ENCODE results near the gene ACTR6. TPM values are rescaled to one million over a fixed set of nuclear protein-coding genes. Genes with fewer than 3 reads are reported as not detected.

Gene ACTR6
- total RNA-seq, 2 experiments from 2014 or later: 21.3 to 21.8 TPM

DNA sequence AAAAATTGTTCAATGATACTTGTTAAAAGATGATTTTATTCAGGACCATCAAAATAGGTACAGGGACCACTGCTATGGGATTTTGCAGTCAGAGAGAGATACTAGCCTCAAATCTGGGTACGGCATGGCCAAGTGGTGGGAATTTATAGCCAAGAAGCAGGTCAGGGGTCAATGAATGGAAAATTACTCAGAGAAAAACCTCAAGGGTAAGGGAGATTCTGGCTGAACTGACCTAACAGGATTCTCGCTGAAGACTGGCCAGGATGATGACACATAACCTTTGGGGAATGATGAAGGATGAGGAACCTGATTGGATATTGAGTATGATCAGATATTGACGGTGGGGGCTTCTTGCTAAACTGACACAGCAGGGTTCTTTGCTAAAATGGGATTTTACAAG lies 33.6 kb downstream of the ACTR6 start:
- H3K27ac ChIP-seq (ENCODE audit: low read depth in 1 of 2, low read length in 2 of 2): no peak overlapping the region
- H3K27me3 Mint-ChIP-seq: no peaks in the 10 kb centered on the region
- DNase-seq: no peak
- TF ChIP-seq CTCF (IDR thresholded peaks at IDR 0.05): no peak
- CTCF ChIA-PET: interaction anchor here (0.9 to 1.5 kb wide), 5 partner anchors 9 to 1090 kb away, joined by 3 to 6 read pairs (median 3); partner anchors contain the start of genes DEPDC4 and SCYL2
- no peak overlapping the region for H3K4me3 Mint-ChIP-seq
- POLR2A ChIA-PET: no interaction called here
- H3K4me1 ChIP-seq (ENCODE audit: insufficient read depth, low read length): no peaks in the 10 kb centered on the region
- H3K9me3 ChIP-seq (ENCODE audit: control insufficient read depth in 1 of 2, insufficient read depth in 1 of 2, low read length in 2 of 2): no peaks in the 10 kb centered on the region
- ATAC-seq (ENCODE audit: poor library complexity): no peak
- intact Hi-C loops (cut with DNase I, micrococcal nuclease): loop anchor here (2.0 to 10.0 kb wide), 4 partner anchors 321 to 503 kb away; no protein-coding TSS in a partner anchor
- H3K36me3 ChIP-seq (ENCODE audit: insufficient read depth, low read length): no peaks in the 10 kb centered on the region
- H3K27ac Mint-ChIP-seq: no peak overlapping the region
- no peaks in the 10 kb centered on the region for H3K36me3 Mint-ChIP-seq (ENCODE audit: low read depth)
- H3K9me3 Mint-ChIP-seq: no peaks in the 10 kb centered on the region
- H3K4me3 ChIP-seq (ENCODE audit: low read length): no peak overlapping the region
- H3K4me1 Mint-ChIP-seq (ENCODE audit: low read depth): no peaks in the 10 kb centered on the region
- H3K27me3 ChIP-seq (ENCODE audit: control insufficient read depth in 1 of 2, insufficient read depth in 2 of 2, low read length in 2 of 2): no peaks in the 10 kb centered on the region

DNA sequence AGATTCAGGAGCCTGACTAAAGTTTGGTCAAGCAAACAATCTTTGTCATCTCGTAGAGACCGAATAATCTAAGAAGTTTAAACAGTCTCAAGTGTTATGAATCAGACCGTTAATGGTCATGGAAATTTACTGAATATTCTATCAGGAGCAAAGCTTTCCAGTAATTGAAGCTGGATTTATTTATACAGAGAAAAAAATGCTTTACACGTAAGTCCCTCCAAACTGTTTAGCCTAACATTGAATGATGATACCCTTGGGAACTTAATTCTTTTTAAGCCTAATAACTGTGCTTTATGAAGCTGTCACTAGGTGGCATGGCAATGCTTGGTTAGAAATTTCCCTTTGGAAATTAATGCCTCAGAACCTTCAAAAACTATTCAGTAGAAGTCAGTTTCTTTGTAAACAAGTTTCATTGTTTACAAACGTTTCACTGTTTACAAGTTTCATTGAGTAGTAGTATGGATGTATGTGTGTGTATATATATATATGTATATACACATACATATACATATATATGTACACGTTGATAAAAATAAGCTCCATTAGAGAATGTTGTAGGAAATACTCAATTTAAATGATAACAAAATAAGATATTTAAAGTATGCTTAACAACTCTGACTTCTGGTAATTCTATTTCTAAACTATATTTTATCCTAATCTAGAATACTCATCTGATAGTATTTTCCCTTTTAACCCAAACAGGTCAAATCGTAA lies 34.1 kb downstream of the ACTR6 start:
- Mint-ChIP-seq H3K27me3 (no peaks in the 10 kb centered on the region), H3K4me3 (no peak overlapping the region), H3K27ac (no peak overlapping the region), H3K4me1 (ENCODE audit: low read depth) (no peaks in the 10 kb centered on the region), H3K9me3 (no peaks in the 10 kb centered on the region), H3K36me3 (ENCODE audit: low read depth) (no peaks in the 10 kb centered on the region)
- peak in 4 of 14 experiments; percentile 18 to 53 (median 38) for DNase-seq
- Histone ChIP-seq H3K27ac (ENCODE audit: low read depth in 1 of 2, low read length in 2 of 2) (no peak overlapping the region), H3K36me3 (ENCODE audit: insufficient read depth, low read length) (no peaks in the 10 kb centered on the region), H3K4me3 (ENCODE audit: low read length) (no peak overlapping the region), H3K4me1 (ENCODE audit: insufficient read depth, low read length) (no peaks in the 10 kb centered on the region), H3K27me3 (ENCODE audit: control insufficient read depth in 1 of 2, insufficient read depth in 2 of 2, low read length in 2 of 2) (no peaks in the 10 kb centered on the region), H3K9me3 (ENCODE audit: control insufficient read depth in 1 of 2, insufficient read depth in 1 of 2, low read length in 2 of 2) (no peaks in the 10 kb centered on the region)
- TF ChIP-seq CTCF (IDR thresholded peaks at IDR 0.05): peak; percentile 81
- intact Hi-C loops (cut with DNase I, micrococcal nuclease): loop anchor here (2.0 to 10.0 kb wide), 4 partner anchors 320 to 503 kb away; no protein-coding TSS in a partner anchor
- POLR2A ChIA-PET: interaction anchor here (0.6 kb wide), 1 partner anchor 1323 kb away, joined by 4 read pairs; no protein-coding TSS in a partner anchor
- CTCF ChIA-PET: interaction anchor here (0.9 to 1.5 kb wide), 5 partner anchors 9 to 1089 kb away, joined by 3 to 6 read pairs (median 3); partner anchors contain the start of genes DEPDC4 and SCYL2
- no peak for ATAC-seq (ENCODE audit: poor library complexity)

GRCh38 chr12:100238801-100239200 lies 38.2 kb downstream of the ACTR6 start:
- H3K4me1 Mint-ChIP-seq (ENCODE audit: low read depth): no peaks in the 10 kb centered on the region
- H3K4me3 Mint-ChIP-seq: no peak overlapping the region
- no peak for DNase-seq
- H3K36me3 ChIP-seq (ENCODE audit: insufficient read depth, low read length): no peaks in the 10 kb centered on the region
- H3K27ac Mint-ChIP-seq: no peak overlapping the region
- H3K9me3 ChIP-seq (ENCODE audit: control insufficient read depth in 1 of 2, insufficient read depth in 1 of 2, low read length in 2 of 2): no peaks in the 10 kb centered on the region
- H3K27me3 Mint-ChIP-seq: no peaks in the 10 kb centered on the region
- H3K9me3 Mint-ChIP-seq: no peaks in the 10 kb centered on the region
- ChIA-PET CTCF (no interaction called here), POLR2A (no interaction called here)
- intact Hi-C loops (cut with DNase I, micrococcal nuclease): loop anchor here (10.0 kb wide), 1 partner anchor 436 kb away; no protein-coding TSS in a partner anchor
- H3K27me3 ChIP-seq (ENCODE audit: control insufficient read depth in 1 of 2, insufficient read depth in 2 of 2, low read length in 2 of 2): no peaks in the 10 kb centered on the region
- no peak for TF ChIP-seq CTCF (IDR thresholded peaks at IDR 0.05)
- H3K4me1 ChIP-seq (ENCODE audit: insufficient read depth, low read length): no peaks in the 10 kb centered on the region
- no peak overlapping the region for H3K4me3 ChIP-seq (ENCODE audit: low read length)
- H3K36me3 Mint-ChIP-seq (ENCODE audit: low read depth): no peaks in the 10 kb centered on the region
- no peak for ATAC-seq (ENCODE audit: poor library complexity)
- H3K27ac ChIP-seq (ENCODE audit: low read depth in 1 of 2, low read length in 2 of 2): no peak overlapping the region
